Prostate gland (tissue), 2 donors: ENCODE measurements around the gene CCRL2. TPM values are rescaled to one million over a fixed set of nuclear protein-coding genes. Genes with fewer than 3 reads are reported as not detected.
"Not testable (repeated sequence)": the region's sequence is repeated elsewhere in the genome, so short reads cannot be mapped to it uniquely, and the experiment has no call there.

Experiments used
- DNase-seq: peaks from one replicate; pipeline ENCODE4 v3.0.0-alpha.2; 2019; ENCODE audit warnings: low spot score
- H3K27ac ChIP-seq, 2 donors: fragments of 200-600 bp; sonication (generic); 2 replicates each; pipeline ENCODE4 v1.5.1; 2017 to 2019
- H3K27me3 ChIP-seq: fragments of 200-600 bp; sonication (generic); replicated peaks from 2 replicates; pipeline ENCODE4 v1.5.1; 2019; ENCODE audit not compliant: insufficient read depth
- H3K36me3 ChIP-seq, 2 donors: fragments of 200-600 bp; sonication (generic); 1 replicate in 1 of 2; 2 replicates in 1 of 2; pipeline versions ENCODE4 v1.5.1 to v1.8.1; 2017 to 2019
- H3K4me1 ChIP-seq: fragments of 200-600 bp; sonication (generic); replicated peaks from 2 replicates; pipeline ENCODE4 v1.5.1; 2019
- H3K4me3 ChIP-seq, 2 donors: fragments of 200-600 bp; sonication (generic); 2 replicates each; pipeline ENCODE4 v1.5.1; 2017 to 2019
- H3K9me3 ChIP-seq: fragments of 200-600 bp; sonication (generic); 2 replicates; pipeline ENCODE4 v1.5.1; 2017
- POLR2A ChIP-seq: fragments of 450-650 bp; IDR thresholded peaks from one replicate; pipeline ENCODE4 v1.6.1; 2016; ENCODE audit warnings: antibody characterized with exemption, mild to moderate bottlenecking
- POLR2AphosphoS5 ChIP-seq: sonication (generic); formaldehyde crosslinking; IDR thresholded peaks from one replicate; pipeline ENCODE4 v1.6.1; 2017; ENCODE audit warnings: antibody characterized with exemption
- WGBS: methylation state at CpG from one replicate; pipeline ENCODE4 v1.1.5; 2018; 5-methylcytosine and 5-hydroxymethylcytosine counted together
- intact Hi-C: fragments of 100-400 bp; cut with DNase I; formaldehyde crosslinking; loops from one replicate; pipeline ENCODE4 v1.14.2; 2022
- total RNA-seq, 2 donors: library from RNA; depleted of rRNA; stranded (reverse); fragments of >200 nt; gene quantifications; one replicate each; pipeline ENCODE4 v1.1.0, GENCODE V29; 2016
- TF ChIP-seq, protein P1 (sequence below), 4 experiments: fragments of 200-600 bp in 2 of 4; fragments of 450-650 bp in 2 of 4; sonication (generic) in 2 of 4; IDR thresholded peaks; 1 replicate in 3 of 4; 2 replicates in 1 of 4; pipeline ENCODE4 v1.5.1; 2016 to 2019; ENCODE audit warnings: antibody characterized with exemption in 4 of 4, mild to moderate bottlenecking in 2 of 4, moderate library complexity in 2 of 4

CCRL2 gene
- total RNA-seq, 2 donors from 2014 or later, result 0.09 to 0.45 TPM

GRCh38 chr3:46400846-46401245, 6.2 kb upstream of the CCRL2 start:
- H3K27ac ChIP-seq, result no peak overlapping the region
- intact Hi-C loops, result no loop called here
- H3K27me3 ChIP-seq, result no peaks in the 10 kb centered on the region
- WGBS, result 91% methylated on average over 5 of the region's 5 CpGs
- H3K4me3 ChIP-seq, result no peak overlapping the region
- H3K4me1 ChIP-seq, result peaks cover 2% of the 10 kb centered on the region
- DNase-seq, result no peak
- no peaks in the 10 kb centered on the region for H3K36me3 ChIP-seq
- TF ChIP-seq POLR2A (no peak), POLR2AphosphoS5 (no peak)
- TF ChIP-seq, protein P1, sequence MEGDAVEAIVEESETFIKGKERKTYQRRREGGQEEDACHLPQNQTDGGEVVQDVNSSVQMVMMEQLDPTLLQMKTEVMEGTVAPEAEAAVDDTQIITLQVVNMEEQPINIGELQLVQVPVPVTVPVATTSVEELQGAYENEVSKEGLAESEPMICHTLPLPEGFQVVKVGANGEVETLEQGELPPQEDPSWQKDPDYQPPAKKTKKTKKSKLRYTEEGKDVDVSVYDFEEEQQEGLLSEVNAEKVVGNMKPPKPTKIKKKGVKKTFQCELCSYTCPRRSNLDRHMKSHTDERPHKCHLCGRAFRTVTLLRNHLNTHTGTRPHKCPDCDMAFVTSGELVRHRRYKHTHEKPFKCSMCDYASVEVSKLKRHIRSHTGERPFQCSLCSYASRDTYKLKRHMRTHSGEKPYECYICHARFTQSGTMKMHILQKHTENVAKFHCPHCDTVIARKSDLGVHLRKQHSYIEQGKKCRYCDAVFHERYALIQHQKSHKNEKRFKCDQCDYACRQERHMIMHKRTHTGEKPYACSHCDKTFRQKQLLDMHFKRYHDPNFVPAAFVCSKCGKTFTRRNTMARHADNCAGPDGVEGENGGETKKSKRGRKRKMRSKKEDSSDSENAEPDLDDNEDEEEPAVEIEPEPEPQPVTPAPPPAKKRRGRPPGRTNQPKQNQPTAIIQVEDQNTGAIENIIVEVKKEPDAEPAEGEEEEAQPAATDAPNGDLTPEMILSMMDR (IDR thresholded peaks at IDR 0.05), result no peak
- no peaks in the 10 kb centered on the region for H3K9me3 ChIP-seq

DNA sequence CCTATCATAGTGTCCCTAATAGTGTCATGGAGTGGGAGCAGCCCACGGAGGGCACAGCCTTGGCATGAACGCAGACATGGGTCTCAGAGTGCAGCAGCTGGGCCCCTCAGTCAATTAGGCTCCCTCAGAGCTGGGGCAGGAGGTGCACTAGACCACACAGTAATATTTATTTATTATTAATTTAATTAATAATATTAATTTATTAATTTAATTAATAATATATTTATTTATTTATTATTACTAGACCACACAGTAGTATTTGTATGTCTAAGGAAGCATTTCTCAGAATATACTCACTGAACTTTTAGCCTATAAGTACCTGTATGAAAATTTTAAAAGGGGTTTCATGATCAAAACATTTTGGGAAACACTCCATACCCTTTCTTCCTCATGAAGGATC, 5.5 kb upstream of the CCRL2 start:
- H3K27ac ChIP-seq, result no peak overlapping the region
- 94% methylated on average over 2 of the region's 2 CpGs for WGBS
- no peaks in the 10 kb centered on the region for H3K27me3 ChIP-seq
- TF ChIP-seq, protein P1 (IDR thresholded peaks at IDR 0.05), result no peak
- no peak for TF ChIP-seq POLR2AphosphoS5
- no peaks in the 10 kb centered on the region for H3K36me3 ChIP-seq
- H3K9me3 ChIP-seq, result no peaks in the 10 kb centered on the region
- DNase-seq, result no peak
- H3K4me1 ChIP-seq, result peaks cover 2% of the 10 kb centered on the region
- no peak overlapping the region for H3K4me3 ChIP-seq
- intact Hi-C loops, result no loop called here

- 97% methylated on average over 4 of the region's 4 CpGs for WGBS
- H3K27ac ChIP-seq, H3K9me3 ChIP-seq, intact Hi-C loops, H3K36me3 ChIP-seq, H3K4me1 ChIP-seq, DNase-seq, H3K27me3 ChIP-seq, H3K4me3 ChIP-seq: not testable (repeated sequence)
Measured at GRCh38 chr3:46402902-46403301, 4.2 kb upstream of the CCRL2 start.

GRCh38 chr3:46405301-46406019, 1.6 kb upstream of the CCRL2 start:
- Histone ChIP-seq H3K36me3 (no peaks in the 10 kb centered on the region), H3K27ac (peak overlapping the region; percentile 27 to 61), H3K4me1 (peaks cover 2% of the 10 kb centered on the region), H3K27me3 (no peaks in the 10 kb centered on the region), H3K9me3 (no peaks in the 10 kb centered on the region), H3K4me3 (no peak overlapping the region)
- peak; percentile 50 for DNase-seq
- WGBS, result 16% methylated on average over 11 of the region's 11 CpGs
- intact Hi-C loops, result no loop called here
- TF ChIP-seq POLR2A (no peak), POLR2AphosphoS5 (peak; percentile 16)
- TF ChIP-seq, protein P1 (IDR thresholded peaks at IDR 0.05), result no peak

DNA sequence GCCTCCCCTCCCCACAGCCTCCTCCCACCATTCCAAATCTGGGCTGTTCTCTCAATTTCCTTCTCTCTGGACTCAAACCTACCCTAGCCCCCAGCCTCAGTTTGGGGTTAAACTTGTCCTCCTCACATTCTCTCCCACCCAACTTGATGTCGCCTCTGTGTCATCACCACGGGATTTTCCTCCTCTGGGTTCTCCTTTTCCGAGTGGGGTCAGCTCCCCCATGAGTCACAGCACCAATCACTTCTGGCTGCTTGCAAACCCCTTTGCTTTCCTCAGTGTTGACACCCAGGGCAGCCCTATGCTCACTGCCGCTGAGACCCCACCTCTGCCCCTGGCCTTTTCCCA, 644 bp upstream of the CCRL2 start:
- intact Hi-C loops, result no loop called here
- Histone ChIP-seq H3K4me1 (peaks cover 2% of the 10 kb centered on the region), H3K36me3 (no peaks in the 10 kb centered on the region), H3K27ac (peak overlapping the region in 1 of 2 donors; percentile 17), H3K9me3 (no peaks in the 10 kb centered on the region), H3K27me3 (no peaks in the 10 kb centered on the region), H3K4me3 (no peak overlapping the region)
- TF ChIP-seq, protein P1 (IDR thresholded peaks at IDR 0.05), result no peak
- TF ChIP-seq POLR2A (no peak), POLR2AphosphoS5 (no peak)
- 79% methylated on average over 4 of the region's 4 CpGs for WGBS
- no peak for DNase-seq
